CD1c-positive myeloid dendritic cell (primary cell): ENCODE measurements around the gene USP10.
"Not testable (repeated sequence)": the region's sequence is repeated elsewhere in the genome, so short reads cannot be mapped to it uniquely, and the experiment has no call there.

ENCODE experiments used
- DNase-seq: peaks from one replicate; pipeline ENCODE4 v3.0.0-alpha.2; 2016; ENCODE audit errors: extremely low spot score

The USP10 gene

GRCh38 chr16:84728853-84729424 is 29.1 kb downstream of the USP10 start:
- DNase-seq, result no peak

- DNase-seq, result no peak
Measured at GRCh38 chr16:84729716-84730320, 30.0 kb downstream of the USP10 start.

GRCh38 chr16:84730406-84731106 is 30.8 kb downstream of the USP10 start:
- DNase-seq, result peak; percentile 75

GRCh38 chr16:84732332-84732673 is 32.5 kb downstream of the USP10 start:
- DNase-seq, result not testable (repeated sequence)

GRCh38 chr16:84732674-84733352 is 33.0 kb downstream of the USP10 start:
- peak; percentile 43 for DNase-seq

- DNase-seq, result no peak
Measured at GRCh38 chr16:84735849-84736586, 36.2 kb downstream of the USP10 start.

GRCh38 chr16:84737192-84738011 is 37.6 kb downstream of the USP10 start:
- DNase-seq, result peak; percentile 20

- DNase-seq, result peak; percentile 81
Measured at GRCh38 chr16:84738255-84739038, 38.6 kb downstream of the USP10 start.

- peak; percentile 21 for DNase-seq
Measured at GRCh38 chr16:84739349-84740124, 39.7 kb downstream of the USP10 start.

- no peak for DNase-seq
Measured at GRCh38 chr16:84740596-84741116, 40.9 kb downstream of the USP10 start.

- peak; percentile 47 for DNase-seq
Measured at GRCh38 chr16:84741340-84741830, 41.6 kb downstream of the USP10 start.

- DNase-seq, result peak; percentile 60
Measured at GRCh38 chr16:84742641-84743092, 42.9 kb downstream of the USP10 start.

GRCh38 chr16:84746231-84746630 is 46.4 kb downstream of the USP10 start:
- DNase-seq, result no peak

- DNase-seq, result no peak
Measured at GRCh38 chr16:84746875-84747274, 47.1 kb downstream of the USP10 start.

GRCh38 chr16:84748247-84748646 is 48.4 kb downstream of the USP10 start:
- not testable (repeated sequence) for DNase-seq

- DNase-seq, result no peak
Measured at GRCh38 chr16:84749072-84749471, 49.3 kb downstream of the USP10 start.

GRCh38 chr16:84749815-84750214 is 50.0 kb downstream of the USP10 start:
- no peak for DNase-seq

- no peak for DNase-seq
Measured at GRCh38 chr16:84750575-84750974, 50.8 kb downstream of the USP10 start.

GRCh38 chr16:84751241-84751640 is 51.4 kb downstream of the USP10 start:
- peak; percentile 71 for DNase-seq
